Neural cell (in vitro differentiated cells): Measurements from ENCODE around the gene DZIP1.
"Not testable (repeated sequence)": the region's sequence is repeated elsewhere in the genome, so short reads cannot be mapped to it uniquely, and the experiment has no call there.

Experiments used
- EP300 ChIP-seq: fragments of 450-650 bp; conservative IDR thresholded peaks from 2 replicates; pipeline ENCODE4 v1.6.1; 2014; ENCODE audit warnings: antibody characterized with exemption, mild to moderate bottlenecking, moderate library complexity; ENCODE audit not compliant: poor library complexity, severe bottlenecking
- EZH2 ChIP-seq: fragments of 200-600, 300-800 bp; shearing (Covaris generic), sonication (generic); IDR thresholded peaks from 2 replicates; pipeline ENCODE4 v1.6.1; 2014; ENCODE audit warnings: antibody characterized with exemption, low read length, borderline replicate concordance, mild to moderate bottlenecking; ENCODE audit not compliant: insufficient read depth, poor library complexity, severe bottlenecking
- MXI1 ChIP-seq: fragments of 450-650 bp; conservative IDR thresholded peaks from 2 replicates; pipeline ENCODE4 v1.6.1; 2014; ENCODE audit warnings: antibody characterized with exemption, mild to moderate bottlenecking; ENCODE audit not compliant: poor library complexity, severe bottlenecking
- POLR2AphosphoS5 ChIP-seq: IDR thresholded peaks from 2 replicates; pipeline ENCODE4 v1.6.1; 2012
- RAD21 ChIP-seq: fragments of 450-650 bp; conservative IDR thresholded peaks from 2 replicates; pipeline ENCODE4 v1.6.1; 2014; ENCODE audit warnings: antibody characterized with exemption, mild to moderate bottlenecking, moderate library complexity
- REST ChIP-seq: IDR thresholded peaks from 2 replicates; pipeline ENCODE4 v1.6.1; 2012; ENCODE audit warnings: borderline replicate concordance
- SMC3 ChIP-seq: fragments of 450-650 bp; conservative IDR thresholded peaks from 2 replicates; pipeline ENCODE4 v1.6.1; 2014; ENCODE audit warnings: antibody characterized with exemption, mild to moderate bottlenecking, moderate library complexity; ENCODE audit not compliant: poor library complexity
- TAF1 ChIP-seq: IDR thresholded peaks from 2 replicates; pipeline ENCODE4 v1.6.1; 2012; ENCODE audit warnings: low read depth
- TF ChIP-seq, protein P1 (sequence below): fragments of 450-650 bp; IDR thresholded peaks from 2 replicates; pipeline ENCODE4 v1.5.1; 2014; ENCODE audit warnings: antibody characterized with exemption, mild to moderate bottlenecking, moderate library complexity; ENCODE audit not compliant: poor library complexity, severe bottlenecking

DNA sequence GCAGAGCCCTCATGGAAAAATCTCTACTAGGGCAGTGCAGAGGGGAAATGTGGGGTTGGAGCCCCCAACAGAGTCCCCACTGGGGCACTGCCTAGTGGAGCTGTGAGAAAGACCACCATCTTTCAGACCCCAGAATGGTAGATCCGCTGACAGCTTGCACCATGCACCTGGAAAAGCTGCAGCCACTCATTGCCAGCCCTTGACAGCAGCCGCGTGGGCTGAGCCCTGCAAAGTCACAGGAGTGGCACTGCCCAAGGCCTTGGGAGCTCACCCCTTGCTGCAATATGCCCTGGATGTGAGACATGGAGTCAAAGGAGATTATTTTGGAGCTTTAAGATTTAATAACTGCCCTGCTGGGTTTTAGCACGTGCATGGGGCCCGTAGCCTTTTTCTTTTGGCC lies 40.5 kb upstream of the DZIP1 start:
- not testable (repeated sequence) for TF ChIP-seq REST, EP300, POLR2AphosphoS5, EZH2, TAF1, RAD21, MXI1, SMC3
- TF ChIP-seq, protein P1, sequence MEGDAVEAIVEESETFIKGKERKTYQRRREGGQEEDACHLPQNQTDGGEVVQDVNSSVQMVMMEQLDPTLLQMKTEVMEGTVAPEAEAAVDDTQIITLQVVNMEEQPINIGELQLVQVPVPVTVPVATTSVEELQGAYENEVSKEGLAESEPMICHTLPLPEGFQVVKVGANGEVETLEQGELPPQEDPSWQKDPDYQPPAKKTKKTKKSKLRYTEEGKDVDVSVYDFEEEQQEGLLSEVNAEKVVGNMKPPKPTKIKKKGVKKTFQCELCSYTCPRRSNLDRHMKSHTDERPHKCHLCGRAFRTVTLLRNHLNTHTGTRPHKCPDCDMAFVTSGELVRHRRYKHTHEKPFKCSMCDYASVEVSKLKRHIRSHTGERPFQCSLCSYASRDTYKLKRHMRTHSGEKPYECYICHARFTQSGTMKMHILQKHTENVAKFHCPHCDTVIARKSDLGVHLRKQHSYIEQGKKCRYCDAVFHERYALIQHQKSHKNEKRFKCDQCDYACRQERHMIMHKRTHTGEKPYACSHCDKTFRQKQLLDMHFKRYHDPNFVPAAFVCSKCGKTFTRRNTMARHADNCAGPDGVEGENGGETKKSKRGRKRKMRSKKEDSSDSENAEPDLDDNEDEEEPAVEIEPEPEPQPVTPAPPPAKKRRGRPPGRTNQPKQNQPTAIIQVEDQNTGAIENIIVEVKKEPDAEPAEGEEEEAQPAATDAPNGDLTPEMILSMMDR: not testable (repeated sequence)
